Astrocyte (in vitro differentiated cells and primary cell): Measurements from ENCODE around the gene IMMP2L. TPM values are rescaled to one million over a fixed set of nuclear protein-coding genes. Genes with fewer than 3 reads are reported as not detected.

Source experiments
- DNase-seq: peaks from one replicate; pipeline ENCODE4 v3.0.0-alpha.2; 2010; ENCODE audit warnings: low read depth
- FAIRE-seq: peaks from 2 replicates; lab custom pipeline; 2011; peaks lifted over from hg19 to GRCh38; lab: Jason Lieb, UNC
- H2AFZ ChIP-seq: 2 replicates; pipeline ENCODE4 v1.6.0; 2012; ENCODE audit warnings: low read depth, low read length, inconsistent platforms
- H3K27ac ChIP-seq: 2 replicates; pipeline ENCODE4 v1.5.1; 2011; ENCODE audit warnings: low read depth, low read length, inconsistent platforms
- H3K27me3 ChIP-seq: 2 replicates; pipeline ENCODE4 v1.6.0; 2011; ENCODE audit warnings: low read length, inconsistent platforms; ENCODE audit not compliant: insufficient read depth
- H3K36me3 ChIP-seq: 2 replicates; pipeline ENCODE4 v1.5.1; 2011; ENCODE audit warnings: low read length, inconsistent platforms; ENCODE audit not compliant: insufficient read depth
- H3K4me1 ChIP-seq: 2 replicates; pipeline ENCODE4 v1.5.1; 2011; ENCODE audit warnings: low read length, inconsistent platforms; ENCODE audit not compliant: insufficient read depth
- H3K4me2 ChIP-seq: 2 replicates; pipeline ENCODE4 v1.6.0; 2012; ENCODE audit warnings: low read length, inconsistent platforms
- H3K4me3 ChIP-seq: 2 replicates; pipeline ENCODE4 v1.5.1; 2011; ENCODE audit warnings: low read depth, mild to moderate bottlenecking, low read length, inconsistent platforms; ENCODE audit not compliant: insufficient read depth
- H3K79me2 ChIP-seq: 2 replicates; pipeline ENCODE4 v1.6.0; 2012; ENCODE audit warnings: mild to moderate bottlenecking, low read length, inconsistent platforms; ENCODE audit not compliant: insufficient read depth
- H3K9ac ChIP-seq: 2 replicates; pipeline ENCODE4 v1.6.0; 2012; ENCODE audit warnings: mild to moderate bottlenecking, low read length, inconsistent platforms
- H3K9me3 ChIP-seq: 2 replicates; pipeline ENCODE4 v1.5.1; 2012; ENCODE audit warnings: low read depth, mild to moderate bottlenecking, low read length, inconsistent platforms; ENCODE audit not compliant: insufficient read depth
- H4K20me1 ChIP-seq: 2 replicates; pipeline ENCODE4 v1.6.0; 2012; ENCODE audit warnings: low read length, inconsistent platforms; ENCODE audit not compliant: insufficient read depth
- H3K27ac Mint-ChIP-seq: one replicate; pipeline ENCODE4 v1.8.0; 2021; ENCODE audit warnings: mild to moderate bottlenecking, mixed read lengths; ENCODE audit not compliant: unreplicated experiment
- H3K27me3 Mint-ChIP-seq: one replicate; pipeline ENCODE4 v1.8.0; 2021; ENCODE audit warnings: low read depth, mixed read lengths; ENCODE audit not compliant: unreplicated experiment
- H3K36me3 Mint-ChIP-seq: one replicate; pipeline ENCODE4 v1.8.0; 2021; ENCODE audit warnings: low read depth, mixed read lengths; ENCODE audit not compliant: unreplicated experiment
- H3K4me1 Mint-ChIP-seq: one replicate; pipeline ENCODE4 v1.8.0; 2021; ENCODE audit warnings: low read depth, mixed read lengths; ENCODE audit not compliant: unreplicated experiment
- H3K4me3 Mint-ChIP-seq: one replicate; pipeline ENCODE4 v1.8.0; 2021; ENCODE audit warnings: mild to moderate bottlenecking, moderate library complexity, mixed read lengths; ENCODE audit not compliant: unreplicated experiment
- H3K9me3 Mint-ChIP-seq: one replicate; pipeline ENCODE4 v1.8.0; 2021; ENCODE audit warnings: mild to moderate bottlenecking, mixed read lengths; ENCODE audit not compliant: unreplicated experiment
- CTCF ChIP-seq: IDR thresholded peaks from 2 replicates; pipeline ENCODE4 v1.5.1; 2011; ENCODE audit warnings: low read depth, mild to moderate bottlenecking, inconsistent platforms, low read length, moderate library complexity; ENCODE audit not compliant: insufficient read depth
- EZH2 ChIP-seq: IDR thresholded peaks from 2 replicates; pipeline ENCODE4 v1.6.1; 2012; ENCODE audit warnings: mild to moderate bottlenecking, low read length, inconsistent platforms; ENCODE audit not compliant: insufficient read depth
- total RNA-seq: library from RNA; stranded (reverse); gene quantifications from 2 replicates; pipeline ENCODE4 v1.2.1, GENCODE V29; 2021

The IMMP2L gene
- total RNA-seq, 1 donor from 2014 or later, result 13.8 TPM

DNA sequence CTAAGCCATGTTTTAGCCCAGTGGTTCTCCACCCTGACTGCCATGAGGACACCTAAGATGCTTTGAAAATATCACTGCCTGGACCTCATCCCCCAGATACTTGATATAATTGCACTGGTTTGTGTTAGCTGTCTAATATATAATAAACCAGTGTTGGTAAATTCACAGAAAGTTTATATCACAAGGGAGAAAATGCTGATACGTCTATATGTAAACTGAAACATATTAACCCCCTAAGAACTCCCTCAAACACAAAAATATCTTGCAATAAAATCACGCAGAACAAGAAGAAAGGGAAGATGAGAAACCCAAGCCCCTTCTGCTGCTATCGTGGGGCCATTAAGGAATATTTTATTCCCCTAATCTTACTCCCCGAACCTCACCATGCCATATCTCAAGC lies 8.2 kb downstream of the IMMP2L start:
- H3K4me3 Mint-ChIP-seq, result no peak overlapping the region
- Histone ChIP-seq H3K79me2 (no peaks in the 10 kb centered on the region), H3K27ac (no peak overlapping the region), H3K9ac (no peak overlapping the region), H3K4me2 (no peak overlapping the region), H3K9me3 (no peaks in the 10 kb centered on the region), H3K4me3 (no peak overlapping the region), H3K36me3 (no peaks in the 10 kb centered on the region), H3K4me1 (no peaks in the 10 kb centered on the region), H3K27me3 (no peaks in the 10 kb centered on the region), H4K20me1 (no peaks in the 10 kb centered on the region), H2AFZ (no peak overlapping the region)
- H3K9me3 Mint-ChIP-seq, result no peaks in the 10 kb centered on the region
- DNase-seq (no peak), FAIRE-seq (no peak)
- no peaks in the 10 kb centered on the region for H3K27me3 Mint-ChIP-seq
- no peak for TF ChIP-seq EZH2
- TF ChIP-seq CTCF, result no peak
- no peak overlapping the region for H3K27ac Mint-ChIP-seq
- H3K36me3 Mint-ChIP-seq, result peaks cover 8% of the 10 kb centered on the region
- H3K4me1 Mint-ChIP-seq, result peaks cover 3% of the 10 kb centered on the region

DNA sequence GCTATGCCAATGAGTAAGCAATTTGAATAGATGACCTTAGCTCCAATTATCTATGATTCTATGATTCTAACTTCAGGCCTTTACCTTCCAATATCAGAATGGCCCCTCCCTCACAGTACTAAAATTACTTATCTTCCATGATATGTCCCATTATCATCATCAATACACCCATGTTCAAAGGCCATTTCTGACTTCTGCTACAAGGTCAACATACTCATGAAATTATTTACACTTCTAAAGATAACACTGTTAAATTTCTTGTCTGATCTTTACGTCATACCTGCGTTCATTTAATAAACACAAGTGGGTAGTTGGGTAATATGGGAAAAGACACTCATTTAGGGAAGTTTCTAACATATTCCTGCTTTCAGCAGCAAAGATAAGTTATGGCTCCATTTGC lies 21.2 kb downstream of the IMMP2L start:
- Histone ChIP-seq H3K9me3 (no peaks in the 10 kb centered on the region), H3K27me3 (no peaks in the 10 kb centered on the region), H3K4me2 (no peak overlapping the region), H3K9ac (no peak overlapping the region), H3K4me1 (no peaks in the 10 kb centered on the region), H4K20me1 (no peaks in the 10 kb centered on the region), H3K36me3 (no peaks in the 10 kb centered on the region), H3K4me3 (no peak overlapping the region), H3K27ac (no peak overlapping the region), H3K79me2 (no peaks in the 10 kb centered on the region), H2AFZ (no peak overlapping the region)
- Mint-ChIP-seq H3K4me1 (no peaks in the 10 kb centered on the region), H3K27me3 (no peaks in the 10 kb centered on the region), H3K36me3 (no peaks in the 10 kb centered on the region), H3K27ac (no peak overlapping the region), H3K9me3 (no peaks in the 10 kb centered on the region), H3K4me3 (no peak overlapping the region)
- TF ChIP-seq CTCF (no peak), EZH2 (no peak)
- DNase-seq (no peak), FAIRE-seq (no peak)

GRCh38 chr7:111540199-111540815 lies 22.0 kb downstream of the IMMP2L start:
- Histone ChIP-seq H3K9me3 (no peaks in the 10 kb centered on the region), H3K4me2 (no peak overlapping the region), H3K4me1 (no peaks in the 10 kb centered on the region), H3K79me2 (no peaks in the 10 kb centered on the region), H3K27me3 (no peaks in the 10 kb centered on the region), H3K36me3 (no peaks in the 10 kb centered on the region), H3K4me3 (no peak overlapping the region), H3K27ac (no peak overlapping the region), H4K20me1 (no peaks in the 10 kb centered on the region), H3K9ac (no peak overlapping the region), H2AFZ (no peak overlapping the region)
- DNase-seq (no peak), FAIRE-seq (no peak)
- H3K9me3 Mint-ChIP-seq, result no peaks in the 10 kb centered on the region
- TF ChIP-seq EZH2 (no peak), CTCF (no peak)
- no peaks in the 10 kb centered on the region for H3K27me3 Mint-ChIP-seq
- H3K4me3 Mint-ChIP-seq, result no peak overlapping the region
- no peaks in the 10 kb centered on the region for H3K36me3 Mint-ChIP-seq
- no peak overlapping the region for H3K27ac Mint-ChIP-seq
- no peaks in the 10 kb centered on the region for H3K4me1 Mint-ChIP-seq
